GM21717 (cell line): ENCODE measurements around the gene GALNT16.
"Not testable (repeated sequence)": the region's sequence is repeated elsewhere in the genome, so short reads cannot be mapped to it uniquely, and the experiment has no call there.

ENCODE experiments used
- ATAC-seq: cut with Tn5 transposase; IDR thresholded peaks from one replicate; pipeline ENCODE4 v1.9.1; 2021; ENCODE audit warnings: mild to moderate bottlenecking, moderate library complexity; ENCODE audit not compliant: unreplicated experiment

Gene GALNT16

GRCh38 chr14:69259527-69260189, at the start of gene GALNT16:
TSS of gene GALNT16 (plus strand) at chr14:69260158. CDS start at chr14:69260291, 133 bp downstream.
- no peak for ATAC-seq

GRCh38 chr14:69214393-69214792, 45.6 kb upstream of the GALNT16 start:
- no peak for ATAC-seq

GRCh38 chr14:69217663-69218062, 42.3 kb upstream of the GALNT16 start:
- ATAC-seq = not testable (repeated sequence)

- no peak for ATAC-seq
These were observed 35.0 kb upstream of the GALNT16 start for GRCh38 chr14:69224946-69225345.

- no peak for ATAC-seq
These were observed 33.8 kb upstream of the GALNT16 start for GRCh38 chr14:69226178-69226577.

- no peak for ATAC-seq
These were observed 33.2 kb upstream of the GALNT16 start for GRCh38 chr14:69226736-69227135.

- no peak for ATAC-seq
These were observed 28.5 kb upstream of the GALNT16 start for GRCh38 chr14:69231486-69231885.

- no peak for ATAC-seq
These were observed 27.6 kb upstream of the GALNT16 start for GRCh38 chr14:69232388-69232787.

- no peak for ATAC-seq
These were observed 25.9 kb upstream of the GALNT16 start for GRCh38 chr14:69234106-69234505.

GRCh38 chr14:69235708-69236107, 24.2 kb upstream of the GALNT16 start:
- no peak for ATAC-seq

- no peak for ATAC-seq
These were observed 22.8 kb upstream of the GALNT16 start for GRCh38 chr14:69237142-69237541.

- ATAC-seq = no peak
These were observed 22.4 kb upstream of the GALNT16 start for GRCh38 chr14:69237584-69237983.

- ATAC-seq = no peak
These were observed 21.1 kb upstream of the GALNT16 start for GRCh38 chr14:69238883-69239282.

- ATAC-seq = no peak
These were observed 19.3 kb upstream of the GALNT16 start for GRCh38 chr14:69240527-69241173.

GRCh38 chr14:69241577-69241976, 18.4 kb upstream of the GALNT16 start:
- no peak for ATAC-seq

- no peak for ATAC-seq
These were observed 17.4 kb upstream of the GALNT16 start for GRCh38 chr14:69242311-69243224.

GRCh38 chr14:69244946-69245345, 15.0 kb upstream of the GALNT16 start:
- no peak for ATAC-seq

- no peak for ATAC-seq
These were observed 13.6 kb upstream of the GALNT16 start for GRCh38 chr14:69246331-69246730.

- ATAC-seq = no peak
These were observed 12.1 kb upstream of the GALNT16 start for GRCh38 chr14:69247676-69248440.

- no peak for ATAC-seq
These were observed 10.4 kb upstream of the GALNT16 start for GRCh38 chr14:69249603-69250002.

GRCh38 chr14:69252851-69253250, 7.1 kb upstream of the GALNT16 start:
- no peak for ATAC-seq
